ENCODE data around the gene MRPS15. TPM values are rescaled to one million over a fixed set of nuclear protein-coding genes. Genes with fewer than 3 reads are reported as not detected.
"Not testable (repeated sequence)": the region's sequence is repeated elsewhere in the genome, so short reads cannot be mapped to it uniquely, and the experiment has no call there.

Gene MRPS15
- polyA plus RNA-seq, 3 donors, result 36.2 to 68.1 (median 66.4) TPM

DNA sequence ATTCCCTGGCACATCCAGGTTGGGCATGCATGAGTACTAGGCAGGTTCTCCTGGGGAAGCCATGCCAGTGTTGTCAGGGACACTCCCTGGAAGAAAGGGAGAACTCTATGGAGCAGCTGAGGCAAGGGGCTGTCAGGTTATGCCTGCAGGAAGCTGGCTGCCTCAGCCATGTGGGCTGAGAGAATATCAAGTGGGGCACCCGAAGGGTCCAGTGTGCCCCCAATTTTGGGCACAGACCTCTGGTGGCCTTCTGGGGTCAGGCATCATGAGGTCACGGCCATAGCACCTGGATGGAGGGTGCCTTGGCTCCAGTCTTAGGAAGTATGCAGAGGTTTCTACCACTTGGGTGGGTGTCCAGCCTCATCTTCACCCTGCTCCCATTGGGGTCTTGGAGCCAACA is 16.0 kb upstream of the MRPS15 start:
- Histone ChIP-seq H3K9me3 (replicated peaks in 1 of 2; ENCODE audit: control insufficient read depth in 1 of 2, insufficient read depth in 1 of 2, low read length in 2 of 2) (no peaks in the 10 kb centered on the region), H3K4me3 (replicated peaks in 1 of 3; ENCODE audit: low read depth in 2 of 3, low read length in 3 of 3) (peak overlapping the region in 1 of 3 experiments; percentile 98), H3K79me2 (ENCODE audit: insufficient read depth, low read length) (peaks cover 61% of the 10 kb centered on the region), H3K4me1 (ENCODE audit: control insufficient read depth in 1 of 2, insufficient read depth in 2 of 2, low read length in 2 of 2) (peaks cover 54 to 66% of the 10 kb centered on the region in 2 donors), H3K9ac (ENCODE audit: insufficient read depth, low read length, poor library complexity, severe bottlenecking) (peak overlapping the region; percentile 27), H3K27me3 (ENCODE audit: control insufficient read depth in 2 of 2, insufficient read depth in 2 of 2, low read length in 2 of 2) (no peaks in the 10 kb centered on the region), H2AFZ (ENCODE audit: insufficient read depth, low read depth, low read length, poor library complexity, severe bottlenecking) (no peak overlapping the region), H4K20me1 (ENCODE audit: insufficient read depth, low read length) (peaks cover 58% of the 10 kb centered on the region), H3K27ac (ENCODE audit: low read depth in 1 of 2, low read length in 2 of 2) (peak overlapping the region; percentile 36 to 98), H3K4me2 (replicated peaks; ENCODE audit: extremely low read depth, low read length, poor library complexity, severe bottlenecking) (peak overlapping the region; percentile 89), H3K36me3 (replicated peaks in 1 of 2; ENCODE audit: control insufficient read depth in 1 of 2, insufficient read depth in 2 of 2, low read length in 2 of 2) (peaks cover 52 to 61% of the 10 kb centered on the region in 2 donors)
- Mint-ChIP-seq H3K4me1 (peaks cover 62% of the 10 kb centered on the region), H3K9me3 (peaks cover 0 to 2% (median 0%) of the 10 kb centered on the region in 7 donors), H3K27ac (peak overlapping the region in 6 of 7 donors; percentile 49 to 96 (median 83)), H3K4me3 (peak overlapping the region; percentile 38 to 55), H3K36me3 (peaks cover 56 to 72% of the 10 kb centered on the region in 2 donors), H3K27me3 (ENCODE audit: low read depth in 3 of 3) (peaks cover 0 to 1% (median 0%) of the 10 kb centered on the region in 3 donors)
- WGBS (ENCODE audit: insufficient coverage), result 100% methylated on average over 1 of the region's 2 CpGs
- no peak for DNase-seq
- intact Hi-C loops (cut with micrococcal nuclease), result no loop called here
- TF ChIP-seq, protein P1, sequence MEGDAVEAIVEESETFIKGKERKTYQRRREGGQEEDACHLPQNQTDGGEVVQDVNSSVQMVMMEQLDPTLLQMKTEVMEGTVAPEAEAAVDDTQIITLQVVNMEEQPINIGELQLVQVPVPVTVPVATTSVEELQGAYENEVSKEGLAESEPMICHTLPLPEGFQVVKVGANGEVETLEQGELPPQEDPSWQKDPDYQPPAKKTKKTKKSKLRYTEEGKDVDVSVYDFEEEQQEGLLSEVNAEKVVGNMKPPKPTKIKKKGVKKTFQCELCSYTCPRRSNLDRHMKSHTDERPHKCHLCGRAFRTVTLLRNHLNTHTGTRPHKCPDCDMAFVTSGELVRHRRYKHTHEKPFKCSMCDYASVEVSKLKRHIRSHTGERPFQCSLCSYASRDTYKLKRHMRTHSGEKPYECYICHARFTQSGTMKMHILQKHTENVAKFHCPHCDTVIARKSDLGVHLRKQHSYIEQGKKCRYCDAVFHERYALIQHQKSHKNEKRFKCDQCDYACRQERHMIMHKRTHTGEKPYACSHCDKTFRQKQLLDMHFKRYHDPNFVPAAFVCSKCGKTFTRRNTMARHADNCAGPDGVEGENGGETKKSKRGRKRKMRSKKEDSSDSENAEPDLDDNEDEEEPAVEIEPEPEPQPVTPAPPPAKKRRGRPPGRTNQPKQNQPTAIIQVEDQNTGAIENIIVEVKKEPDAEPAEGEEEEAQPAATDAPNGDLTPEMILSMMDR (IDR thresholded peaks at IDR 0.05), result no peak

DNA sequence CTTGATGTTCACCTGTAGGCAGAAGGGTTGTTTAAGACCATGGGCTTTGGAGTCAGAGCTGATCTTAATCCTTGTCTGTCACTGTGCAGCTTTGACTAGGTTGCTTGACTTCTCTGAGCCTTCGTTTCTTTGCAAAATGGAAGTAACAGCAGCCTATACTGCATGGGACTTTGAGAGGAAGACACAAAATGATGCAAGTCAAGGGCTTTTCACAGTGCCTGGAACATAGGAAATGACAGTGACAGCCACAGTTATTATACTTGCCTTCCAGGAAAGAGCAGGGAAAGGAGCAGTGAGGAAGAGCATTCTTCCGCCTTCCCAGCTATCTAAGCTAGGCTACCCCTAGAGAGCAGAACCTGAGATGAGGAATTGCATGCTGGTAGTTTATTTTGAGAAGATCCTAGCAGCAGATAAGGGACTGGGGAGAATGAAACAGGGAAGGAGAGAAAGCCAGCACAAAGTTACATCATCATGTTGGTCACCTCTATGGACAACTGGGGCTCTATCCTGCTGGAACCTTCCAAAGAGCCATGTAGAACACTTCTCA is 15.4 kb upstream of the MRPS15 start:
- Histone ChIP-seq H3K27ac (ENCODE audit: low read depth in 1 of 2, low read length in 2 of 2) (peak overlapping the region; percentile 36 to 98), H2AFZ (ENCODE audit: insufficient read depth, low read depth, low read length, poor library complexity, severe bottlenecking) (no peak overlapping the region), H4K20me1 (ENCODE audit: insufficient read depth, low read length) (peaks cover 62% of the 10 kb centered on the region), H3K79me2 (ENCODE audit: insufficient read depth, low read length) (peaks cover 61% of the 10 kb centered on the region), H3K9ac (ENCODE audit: insufficient read depth, low read length, poor library complexity, severe bottlenecking) (no peak overlapping the region), H3K4me1 (ENCODE audit: control insufficient read depth in 1 of 2, insufficient read depth in 2 of 2, low read length in 2 of 2) (peaks cover 48 to 60% of the 10 kb centered on the region in 2 donors), H3K4me3 (replicated peaks in 1 of 3; ENCODE audit: low read depth in 2 of 3, low read length in 3 of 3) (peak overlapping the region in 1 of 3 experiments; percentile 98), H3K27me3 (ENCODE audit: control insufficient read depth in 2 of 2, insufficient read depth in 2 of 2, low read length in 2 of 2) (no peaks in the 10 kb centered on the region), H3K9me3 (replicated peaks in 1 of 2; ENCODE audit: control insufficient read depth in 1 of 2, insufficient read depth in 1 of 2, low read length in 2 of 2) (no peaks in the 10 kb centered on the region), H3K36me3 (replicated peaks in 1 of 2; ENCODE audit: control insufficient read depth in 1 of 2, insufficient read depth in 2 of 2, low read length in 2 of 2) (peaks cover 55 to 66% of the 10 kb centered on the region in 2 donors), H3K4me2 (replicated peaks; ENCODE audit: extremely low read depth, low read length, poor library complexity, severe bottlenecking) (peak overlapping the region; percentile 89)
- TF ChIP-seq, protein P1 (IDR thresholded peaks at IDR 0.05), result no peak
- intact Hi-C loops (cut with micrococcal nuclease), result no loop called here
- H3K36me3 Mint-ChIP-seq, result peaks cover 61 to 78% of the 10 kb centered on the region in 2 donors
- H3K27ac Mint-ChIP-seq, result peak overlapping the region; percentile 15 to 88 (median 62)
- DNase-seq, result no peak
- peaks cover 0 to 1% (median 0%) of the 10 kb centered on the region in 3 donors for H3K27me3 Mint-ChIP-seq (ENCODE audit: low read depth in 3 of 3)
- H3K4me1 Mint-ChIP-seq, result peaks cover 57% of the 10 kb centered on the region
- H3K9me3 Mint-ChIP-seq, result peaks cover 0 to 2% (median 0%) of the 10 kb centered on the region in 7 donors
- 47% methylated on average over 1 of the region's 2 CpGs for WGBS (ENCODE audit: insufficient coverage)
- peak overlapping the region in 1 of 2 donors; percentile 68 for H3K4me3 Mint-ChIP-seq

DNA sequence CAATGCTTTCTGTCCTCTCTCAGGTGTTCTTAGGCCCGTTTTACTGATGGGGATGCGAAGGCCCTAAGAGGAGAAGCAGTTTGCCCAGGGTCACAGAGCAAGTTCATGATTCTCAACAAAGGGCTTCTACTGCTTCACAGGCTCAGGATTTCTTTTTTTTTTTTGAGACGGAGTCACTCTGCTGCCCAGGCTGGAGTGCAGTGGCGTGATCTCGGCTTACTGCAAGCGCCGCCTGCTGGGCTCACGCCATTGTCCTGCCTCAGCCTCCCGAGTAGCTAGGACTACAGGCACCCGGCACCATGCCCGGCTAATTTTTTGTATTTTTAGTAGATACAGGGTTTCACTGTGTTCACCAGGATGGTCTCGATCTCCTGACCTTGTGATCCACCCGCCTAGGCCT is 13.4 kb upstream of the MRPS15 start:
- intact Hi-C loops (cut with micrococcal nuclease); H3K9ac ChIP-seq (ENCODE audit: insufficient read depth, low read length, poor library complexity, severe bottlenecking); H3K27me3 ChIP-seq (ENCODE audit: control insufficient read depth in 2 of 2, insufficient read depth in 2 of 2, low read length in 2 of 2); DNase-seq; H3K9me3 ChIP-seq (replicated peaks in 1 of 2; ENCODE audit: control insufficient read depth in 1 of 2, insufficient read depth in 1 of 2, low read length in 2 of 2); H2AFZ ChIP-seq (ENCODE audit: insufficient read depth, low read depth, low read length, poor library complexity, severe bottlenecking); H3K4me2 ChIP-seq (replicated peaks; ENCODE audit: extremely low read depth, low read length, poor library complexity, severe bottlenecking); H3K27ac ChIP-seq (ENCODE audit: low read depth in 1 of 2, low read length in 2 of 2); H3K9me3 Mint-ChIP-seq; H3K27me3 Mint-ChIP-seq (ENCODE audit: low read depth in 3 of 3); H3K4me3 ChIP-seq (replicated peaks in 1 of 3; ENCODE audit: low read depth in 2 of 3, low read length in 3 of 3); H3K4me3 Mint-ChIP-seq: not testable (repeated sequence)
- Mint-ChIP-seq H3K36me3 (peaks cover 80 to 95% of the 10 kb centered on the region in 2 donors), H3K4me1 (peaks cover 41% of the 10 kb centered on the region), H3K27ac (peak overlapping the region in 1 of 7 donors; percentile 25)
- H3K36me3 ChIP-seq (replicated peaks in 1 of 2; ENCODE audit: control insufficient read depth in 1 of 2, insufficient read depth in 2 of 2, low read length in 2 of 2), result peaks cover 75 to 86% of the 10 kb centered on the region in 2 donors
- H4K20me1 ChIP-seq (ENCODE audit: insufficient read depth, low read length), result peaks cover 81% of the 10 kb centered on the region
- WGBS (ENCODE audit: insufficient coverage), result 98% methylated on average over 10 of the region's 13 CpGs
- peaks cover 55% of the 10 kb centered on the region for H3K79me2 ChIP-seq (ENCODE audit: insufficient read depth, low read length)
- H3K4me1 ChIP-seq (ENCODE audit: control insufficient read depth in 1 of 2, insufficient read depth in 2 of 2, low read length in 2 of 2), result peaks cover 29 to 41% of the 10 kb centered on the region in 2 donors

All from CD14-positive monocyte (primary cell).